ENCODE data around the gene CSRP3. TPM values are rescaled to one million over a fixed set of nuclear protein-coding genes. Genes with fewer than 3 reads are reported as not detected.

The CSRP3 gene
- total and polyA plus RNA-seq, 12 donors, result 0.17 to 2.3 (median 0.32) TPM; not detected in 9

DNA sequence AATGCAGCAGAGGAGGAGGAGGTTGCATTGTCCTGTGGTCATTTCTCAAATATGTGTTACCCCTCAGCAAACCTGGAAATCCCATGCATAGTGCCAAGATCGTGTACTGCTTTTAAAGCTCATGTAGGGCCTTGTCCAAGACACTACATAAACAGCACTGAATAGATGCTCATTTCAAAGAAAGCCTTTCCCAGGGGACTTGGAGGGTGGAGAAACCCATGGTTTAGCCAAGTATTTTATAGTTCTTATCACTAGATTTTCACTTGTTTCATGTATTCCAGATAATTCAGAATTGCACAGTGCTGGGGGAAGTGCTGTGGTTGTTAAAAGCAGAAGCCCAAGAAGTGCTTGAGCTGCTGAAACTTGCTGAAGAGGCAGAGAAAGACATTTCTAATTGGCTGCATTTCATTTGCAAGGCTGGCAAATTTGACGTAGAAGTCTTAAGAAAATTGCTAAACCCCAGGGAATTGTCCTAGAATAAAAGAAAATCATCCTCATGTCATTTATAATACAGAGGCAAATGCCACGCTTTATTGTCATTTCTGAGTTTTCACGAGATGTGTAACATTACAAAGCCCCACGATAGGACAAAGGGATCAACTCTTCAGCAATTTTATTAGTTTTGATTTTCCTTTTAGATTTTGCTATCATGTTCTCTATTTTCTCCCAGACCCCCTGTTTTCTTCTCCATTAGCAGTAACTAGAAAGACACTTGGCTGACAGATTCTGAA is 20.1 kb downstream of the CSRP3 start:
- Histone ChIP-seq H3K4me3 (no peak overlapping the region), H3K9me3 (replicated peaks in 1 of 3) (no peaks in the 10 kb centered on the region), H3K4me1 (replicated peaks in 1 of 2) (peaks cover 3 to 4% of the 10 kb centered on the region in 2 donors), H3K36me3 (replicated peaks in 1 of 2) (no peaks in the 10 kb centered on the region), H3K27me3 (no peaks in the 10 kb centered on the region), H3K27ac (no peak overlapping the region)
- 78 to 87% (median 81%) methylated on average over 5 of the region's 5 CpGs for WGBS, 4 donors
- intact Hi-C loops (cut with DNase I), result no loop called here
- no peak for TF ChIP-seq POLR2A (IDR thresholded peaks at IDR 0.05)
- TF ChIP-seq, protein P1, sequence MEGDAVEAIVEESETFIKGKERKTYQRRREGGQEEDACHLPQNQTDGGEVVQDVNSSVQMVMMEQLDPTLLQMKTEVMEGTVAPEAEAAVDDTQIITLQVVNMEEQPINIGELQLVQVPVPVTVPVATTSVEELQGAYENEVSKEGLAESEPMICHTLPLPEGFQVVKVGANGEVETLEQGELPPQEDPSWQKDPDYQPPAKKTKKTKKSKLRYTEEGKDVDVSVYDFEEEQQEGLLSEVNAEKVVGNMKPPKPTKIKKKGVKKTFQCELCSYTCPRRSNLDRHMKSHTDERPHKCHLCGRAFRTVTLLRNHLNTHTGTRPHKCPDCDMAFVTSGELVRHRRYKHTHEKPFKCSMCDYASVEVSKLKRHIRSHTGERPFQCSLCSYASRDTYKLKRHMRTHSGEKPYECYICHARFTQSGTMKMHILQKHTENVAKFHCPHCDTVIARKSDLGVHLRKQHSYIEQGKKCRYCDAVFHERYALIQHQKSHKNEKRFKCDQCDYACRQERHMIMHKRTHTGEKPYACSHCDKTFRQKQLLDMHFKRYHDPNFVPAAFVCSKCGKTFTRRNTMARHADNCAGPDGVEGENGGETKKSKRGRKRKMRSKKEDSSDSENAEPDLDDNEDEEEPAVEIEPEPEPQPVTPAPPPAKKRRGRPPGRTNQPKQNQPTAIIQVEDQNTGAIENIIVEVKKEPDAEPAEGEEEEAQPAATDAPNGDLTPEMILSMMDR (IDR thresholded peaks at IDR 0.05), result no peak
- DNase-seq, result no peak

DNA sequence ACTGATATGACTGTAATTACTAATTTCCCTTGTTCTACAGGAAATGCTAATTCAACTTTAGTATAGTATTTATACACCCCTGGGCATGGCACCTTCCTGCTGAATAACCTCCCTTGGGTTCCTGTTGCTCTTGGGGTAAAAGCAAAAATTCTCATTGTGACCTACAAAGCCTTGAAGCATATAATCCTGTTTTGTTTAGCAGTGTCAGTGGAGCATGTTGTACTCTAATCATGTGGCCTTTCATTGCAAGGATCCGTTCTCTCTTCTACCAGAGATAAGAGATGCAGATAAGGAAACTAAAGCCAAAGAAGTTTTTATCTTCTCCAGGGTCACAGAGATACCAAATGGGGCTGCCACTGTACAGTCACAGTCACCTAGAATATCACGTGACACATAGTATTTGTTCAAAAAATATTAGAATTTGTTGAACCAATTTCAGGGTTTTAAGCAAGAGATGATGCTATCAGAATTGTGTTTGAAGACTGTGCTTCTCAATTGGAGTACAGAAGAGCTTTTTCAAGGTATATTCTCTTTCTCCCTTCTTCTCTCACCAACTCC is 25.1 kb downstream of the CSRP3 start:
- Histone ChIP-seq H3K36me3 (replicated peaks in 1 of 2) (peaks cover 0 to 12% of the 10 kb centered on the region in 2 donors), H3K9me3 (replicated peaks in 1 of 3) (no peaks in the 10 kb centered on the region), H3K4me3 (no peak overlapping the region), H3K27ac (no peak overlapping the region), H3K27me3 (no peaks in the 10 kb centered on the region), H3K4me1 (replicated peaks in 1 of 2) (peaks cover 10 to 13% of the 10 kb centered on the region in 2 donors)
- peak in 2 of 7 donors; percentile 48 to 49 for DNase-seq
- no peak for TF ChIP-seq POLR2A (IDR thresholded peaks at IDR 0.05)
- TF ChIP-seq, protein P1 (IDR thresholded peaks at IDR 0.05), result no peak
- 21 to 43% (median 33%) methylated on average over 2 of the region's 2 CpGs for WGBS, 4 donors
- intact Hi-C loops (cut with DNase I), result no loop called here

DNA sequence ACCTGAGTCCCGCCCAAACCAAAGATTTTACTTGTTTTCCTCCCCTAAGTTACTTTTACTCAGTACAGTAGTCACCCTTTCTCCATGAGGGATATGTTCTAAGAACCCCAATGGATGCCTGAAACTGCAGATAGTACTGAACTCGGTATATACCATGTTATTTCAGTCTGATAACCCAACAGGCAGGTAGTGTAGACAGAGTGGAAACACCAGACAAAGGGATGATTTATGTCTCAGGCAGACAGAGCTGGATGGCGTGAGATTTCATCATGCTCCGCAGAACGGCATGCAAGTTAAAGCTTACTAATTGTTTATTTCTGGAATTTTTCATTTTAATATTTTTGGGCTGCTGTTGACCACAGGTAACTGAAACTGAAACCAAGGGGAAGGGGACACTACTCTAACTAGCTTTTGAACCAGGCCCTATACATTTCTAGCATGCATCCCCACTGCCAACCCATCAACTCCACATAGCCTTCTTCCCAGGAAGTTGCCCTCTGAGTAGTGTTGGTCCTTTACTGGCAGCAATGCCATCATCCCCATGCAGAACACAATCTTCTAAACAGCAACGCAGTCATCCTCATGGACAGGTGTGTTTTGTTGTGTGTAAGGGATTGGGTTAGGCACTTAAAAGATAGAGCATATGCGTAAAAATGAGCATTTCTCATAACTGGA is 27.7 kb downstream of the CSRP3 start:
- Histone ChIP-seq H3K9me3 (replicated peaks in 1 of 3) (no peaks in the 10 kb centered on the region), H3K36me3 (replicated peaks in 1 of 2) (peaks cover 0 to 12% of the 10 kb centered on the region in 2 donors), H3K4me1 (replicated peaks in 1 of 2) (peaks cover 10 to 13% of the 10 kb centered on the region in 2 donors), H3K27me3 (no peaks in the 10 kb centered on the region), H3K27ac (no peak overlapping the region), H3K4me3 (no peak overlapping the region)
- 95 to 98% (median 97%) methylated on average over 7 of the region's 7 CpGs for WGBS, 4 donors
- intact Hi-C loops (cut with DNase I), result no loop called here
- TF ChIP-seq POLR2A (IDR thresholded peaks at IDR 0.05), result no peak
- TF ChIP-seq, protein P1 (IDR thresholded peaks at IDR 0.05), result no peak
- no peak for DNase-seq

DNA sequence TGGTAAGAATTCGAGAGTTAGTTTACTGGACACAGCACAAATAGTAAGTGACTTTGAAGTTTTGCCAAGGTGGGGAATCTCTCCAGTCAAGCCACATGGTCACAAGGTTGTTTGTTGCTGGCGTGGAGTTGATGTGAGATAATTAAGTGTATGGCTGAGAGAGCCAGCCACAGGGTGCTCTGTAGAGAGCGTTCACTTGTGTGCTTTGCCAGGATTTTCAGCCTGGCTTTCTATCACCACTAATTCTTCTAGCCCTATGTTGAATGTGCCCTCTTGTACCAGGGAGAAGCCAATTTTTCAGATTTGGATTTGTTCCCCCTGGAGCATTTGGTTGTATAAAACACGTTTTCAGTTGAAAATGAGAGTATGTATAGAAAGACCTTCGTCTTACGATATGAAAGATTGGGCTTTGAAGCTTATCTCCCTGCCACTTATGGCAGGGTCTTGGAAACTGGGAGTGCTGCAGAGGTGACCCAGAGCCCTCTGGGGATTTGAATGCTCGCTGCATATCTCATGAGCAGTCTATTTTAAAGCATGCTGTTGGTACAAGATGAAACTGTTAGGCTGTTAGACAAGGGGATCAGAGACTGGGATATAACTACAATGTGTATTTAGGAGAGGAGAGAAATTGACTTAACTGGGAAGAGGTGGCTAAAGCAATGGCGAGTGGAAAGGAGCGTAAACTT is 28.6 kb downstream of the CSRP3 start:
- Histone ChIP-seq H3K36me3 (replicated peaks in 1 of 2) (peaks cover 0 to 12% of the 10 kb centered on the region in 2 donors), H3K27me3 (no peaks in the 10 kb centered on the region), H3K27ac (no peak overlapping the region), H3K4me3 (no peak overlapping the region), H3K9me3 (replicated peaks in 1 of 3) (no peaks in the 10 kb centered on the region), H3K4me1 (replicated peaks in 1 of 2) (peaks cover 10 to 17% of the 10 kb centered on the region in 2 donors)
- TF ChIP-seq POLR2A (IDR thresholded peaks at IDR 0.05), result no peak
- TF ChIP-seq, protein P1 (IDR thresholded peaks at IDR 0.05), result no peak
- intact Hi-C loops (cut with DNase I), result no loop called here
- DNase-seq, result no peak
- WGBS, 4 donors, result 94 to 96% (median 95%) methylated on average over 9 of the region's 9 CpGs

All from adrenal gland (tissue), 12 donors.